HEK293T (cell line): Measurements from ENCODE around the gene SGF29.
"Not testable (repeated sequence)": the region's sequence is repeated elsewhere in the genome, so short reads cannot be mapped to it uniquely, and the experiment has no call there.

Source experiments
- BHLHE40 ChIP-seq: fragments of 450-650 bp; IDR thresholded peaks from 2 replicates; pipeline ENCODE4 v1.6.1; 2016; ENCODE audit warnings: mild to moderate bottlenecking, moderate library complexity, borderline replicate concordance
- ELF4 ChIP-seq: fragments of 450-650 bp; IDR thresholded peaks from 2 replicates; pipeline ENCODE4 v1.6.1; 2017; ENCODE audit warnings: antibody characterized with exemption
- FOXA1 ChIP-seq: fragments of 450-650 bp; IDR thresholded peaks from 2 replicates; pipeline ENCODE4 v1.6.1; 2016; ENCODE audit warnings: mild to moderate bottlenecking
- FOXK2 ChIP-seq: fragments of 450-650 bp; IDR thresholded peaks from 2 replicates; pipeline ENCODE4 v1.6.1; 2016; ENCODE audit warnings: mild to moderate bottlenecking
- FOXM1 ChIP-seq: fragments of 450-650 bp; IDR thresholded peaks from 2 replicates; pipeline ENCODE4 v1.6.1; 2017; ENCODE audit warnings: mild to moderate bottlenecking, borderline replicate concordance
- HDGF ChIP-seq: fragments of 450-650 bp; IDR thresholded peaks from 2 replicates; pipeline ENCODE4 v1.6.1; 2017; ENCODE audit warnings: antibody characterized with exemption, borderline replicate concordance
- L3MBTL2 ChIP-seq: fragments of 450-650 bp; conservative IDR thresholded peaks from 2 replicates; pipeline ENCODE4 v1.6.1; 2016; ENCODE audit warnings: mild to moderate bottlenecking
- LEF1 ChIP-seq: fragments of 450-650 bp; IDR thresholded peaks from 2 replicates; pipeline ENCODE4 v1.6.1; 2017; ENCODE audit warnings: mild to moderate bottlenecking, borderline replicate concordance
- NFRKB ChIP-seq: fragments of 450-650 bp; IDR thresholded peaks from 2 replicates; pipeline ENCODE4 v1.6.1; 2016; ENCODE audit warnings: mild to moderate bottlenecking, moderate library complexity
- PKNOX1 ChIP-seq: fragments of 450-650 bp; IDR thresholded peaks from 2 replicates; pipeline ENCODE4 v1.6.1; 2016
- SP1 ChIP-seq: fragments of 450-650 bp; IDR thresholded peaks from 2 replicates; pipeline ENCODE4 v1.6.1; 2017
- SUZ12 ChIP-seq: fragments of 450-650 bp; IDR thresholded peaks from 2 replicates; pipeline ENCODE4 v1.6.1; 2016; ENCODE audit warnings: mild to moderate bottlenecking
- ZNF384 ChIP-seq: fragments of 450-650 bp; IDR thresholded peaks from 2 replicates; pipeline ENCODE4 v1.6.1; 2016

DNA sequence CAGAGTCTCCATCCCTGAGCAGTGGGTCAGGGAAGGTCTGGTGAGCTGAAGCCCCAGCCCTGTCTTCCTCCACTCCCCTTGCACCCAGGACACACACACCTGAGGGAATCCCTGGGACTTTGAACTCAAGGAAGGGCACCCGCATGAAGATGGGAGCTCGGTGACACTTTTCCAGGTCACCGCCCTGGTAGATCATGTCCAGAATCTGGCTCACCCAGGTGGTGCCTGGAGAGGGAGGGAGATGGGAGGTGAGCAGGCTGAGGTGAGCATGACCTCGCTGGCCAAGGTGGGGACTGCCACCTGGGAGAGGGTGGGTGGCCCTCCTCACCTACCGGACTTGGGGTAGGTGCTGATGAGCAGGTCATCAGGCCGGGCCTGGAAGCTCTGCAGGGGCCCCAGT is 41.7 kb downstream of the SGF29 start:
- TF ChIP-seq L3MBTL2, ZNF384, HDGF, SUZ12, LEF1, SP1, FOXA1, BHLHE40, ELF4, NFRKB, PKNOX1, FOXM1, FOXK2: not testable (repeated sequence)
